GM18858 (cell line): ENCODE measurements around the gene ITGAX.
"Not testable (repeated sequence)": the region's sequence is repeated elsewhere in the genome, so short reads cannot be mapped to it uniquely, and the experiment has no call there.

Experiments
- ATAC-seq: cut with Tn5 transposase; IDR thresholded peaks from one replicate; pipeline ENCODE4 v1.9.1; 2021; ENCODE audit not compliant: unreplicated experiment

The ITGAX gene

DNA sequence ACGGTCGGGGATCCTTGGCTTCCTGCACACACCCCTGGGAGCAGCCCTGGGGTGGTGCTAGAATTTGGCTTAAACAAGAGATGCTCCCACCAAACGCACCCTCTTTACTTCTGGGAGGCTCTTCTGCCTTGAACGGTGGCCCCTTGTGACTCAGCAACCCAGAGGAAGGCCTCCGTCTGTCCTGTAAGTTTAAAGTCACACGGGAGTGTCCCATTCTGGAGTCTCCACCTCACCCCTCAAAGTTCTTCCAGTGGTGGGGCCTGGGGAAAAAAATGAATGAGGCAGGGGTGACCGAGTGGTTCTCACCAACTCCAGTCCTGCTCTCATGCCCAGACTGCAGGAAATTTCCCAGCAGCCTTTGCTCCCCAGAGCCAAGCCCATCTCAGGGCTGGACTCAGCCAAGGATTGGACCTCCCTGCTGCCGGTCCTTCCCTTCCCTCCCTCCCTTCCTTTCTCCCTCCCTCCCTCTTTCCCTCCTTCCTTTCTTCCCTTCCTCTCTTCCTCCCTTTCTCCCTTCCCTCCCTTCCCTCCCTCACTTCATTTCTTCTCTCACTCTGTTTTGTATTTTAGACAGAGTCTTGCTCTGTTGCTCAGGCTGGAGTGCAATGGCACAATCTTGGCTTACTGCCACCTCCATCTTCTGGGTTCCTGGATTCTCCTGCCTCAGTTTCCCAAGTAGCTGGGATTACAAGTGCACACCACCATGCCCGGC is 49.5 kb downstream of the ITGAX start:
- ATAC-seq: no peak

DNA sequence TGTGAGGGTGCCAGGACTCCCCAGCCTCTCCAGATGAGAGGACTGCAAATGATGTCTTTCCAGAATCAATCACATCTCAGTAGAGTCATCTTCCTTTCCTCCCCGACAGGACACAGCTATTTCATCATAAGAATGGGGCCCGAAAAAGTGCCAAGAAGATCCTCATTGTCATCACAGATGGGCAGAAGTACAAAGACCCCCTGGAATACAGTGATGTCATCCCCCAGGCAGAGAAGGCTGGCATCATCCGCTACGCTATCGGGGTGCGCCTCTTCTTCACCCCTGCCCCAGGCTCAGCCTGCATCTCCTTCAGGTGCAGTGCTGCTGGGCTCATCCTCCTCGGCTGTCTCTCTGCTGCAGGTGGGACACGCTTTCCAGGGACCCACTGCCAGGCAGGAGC is 52.4 kb downstream of the ITGAX start:
- ATAC-seq: no peak

- ATAC-seq: no peak
Observed at GRCh38 chr16:31409433-31409832, 54.5 kb downstream of the ITGAX start.

DNA sequence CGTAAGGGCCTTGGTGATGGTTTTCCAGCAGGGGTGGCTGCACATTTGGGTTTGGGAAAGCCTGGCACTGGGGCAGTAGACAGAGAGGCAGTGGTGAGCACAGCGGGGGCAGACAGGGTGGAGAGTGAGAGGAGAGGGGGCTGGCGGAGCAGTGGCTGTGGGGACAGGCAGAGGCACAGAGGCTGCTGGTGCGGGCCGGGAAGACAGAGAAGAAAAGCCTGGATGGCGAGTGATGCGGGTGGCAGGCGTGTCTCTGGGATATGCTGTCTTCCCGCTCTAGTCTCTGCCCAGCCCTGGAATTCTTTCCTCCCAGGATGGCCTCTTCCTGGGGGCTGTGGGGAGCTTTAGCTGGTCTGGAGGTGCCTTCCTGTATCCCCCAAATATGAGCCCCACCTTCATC is 55.1 kb downstream of the ITGAX start:
- no peak for ATAC-seq

DNA sequence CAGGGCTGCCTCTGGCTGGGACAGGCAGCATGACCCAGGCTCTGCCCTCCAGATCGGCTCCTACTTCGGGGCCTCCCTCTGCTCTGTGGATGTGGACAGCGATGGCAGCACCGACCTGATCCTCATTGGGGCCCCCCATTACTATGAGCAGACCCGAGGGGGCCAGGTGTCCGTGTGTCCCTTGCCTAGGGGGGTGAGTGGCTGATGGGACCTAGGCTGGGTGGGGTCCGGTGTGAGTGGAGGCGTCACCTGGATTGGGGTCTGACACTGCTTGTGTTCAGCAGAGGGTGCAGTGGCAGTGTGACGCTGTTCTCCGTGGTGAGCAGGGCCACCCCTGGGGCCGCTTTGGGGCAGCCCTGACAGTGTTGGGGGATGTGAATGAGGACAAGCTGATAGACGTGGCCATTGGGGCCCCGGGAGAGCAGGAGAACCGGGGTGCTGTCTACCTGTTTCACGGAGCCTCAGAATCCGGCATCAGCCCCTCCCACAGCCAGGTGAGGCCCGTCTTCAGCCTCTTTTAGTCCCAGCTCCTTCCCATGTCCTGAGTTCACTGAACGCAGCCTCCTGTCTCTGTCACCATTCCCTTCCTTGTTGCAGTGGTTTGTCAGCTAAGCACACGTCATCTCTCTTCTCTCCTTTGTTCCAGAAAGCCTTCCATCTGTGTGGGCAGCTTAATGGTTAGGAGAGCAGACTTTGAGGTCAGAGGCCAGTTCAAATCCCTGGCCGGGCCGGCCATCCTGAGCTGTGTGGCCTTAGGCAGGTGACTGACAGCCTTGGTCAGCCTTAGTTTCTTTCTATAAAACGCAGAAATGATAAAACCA is 56.3 kb downstream of the ITGAX start:
- no peak for ATAC-seq

- no peak for ATAC-seq
Observed at GRCh38 chr16:31412750-31413149, 57.8 kb downstream of the ITGAX start.

DNA sequence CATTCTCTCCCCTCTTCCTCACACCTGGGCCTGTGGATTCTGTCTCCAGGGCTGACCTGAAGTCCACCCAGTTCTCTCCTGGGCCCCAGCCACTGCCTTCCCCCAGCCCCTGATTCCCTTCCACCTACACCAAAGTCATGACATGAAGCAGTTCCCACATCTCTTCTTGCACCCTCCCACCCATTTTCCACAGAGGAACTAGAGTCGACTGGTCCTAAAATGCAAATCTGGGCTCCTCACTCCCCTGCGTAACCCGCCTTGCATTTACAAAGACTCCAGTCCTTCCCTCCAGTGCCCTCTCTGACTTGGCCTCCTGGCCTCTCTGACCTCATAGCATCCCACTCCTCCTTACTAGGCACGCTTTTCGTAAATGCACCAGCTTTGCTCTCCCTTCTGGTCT is 58.4 kb downstream of the ITGAX start:
- no peak for ATAC-seq

DNA sequence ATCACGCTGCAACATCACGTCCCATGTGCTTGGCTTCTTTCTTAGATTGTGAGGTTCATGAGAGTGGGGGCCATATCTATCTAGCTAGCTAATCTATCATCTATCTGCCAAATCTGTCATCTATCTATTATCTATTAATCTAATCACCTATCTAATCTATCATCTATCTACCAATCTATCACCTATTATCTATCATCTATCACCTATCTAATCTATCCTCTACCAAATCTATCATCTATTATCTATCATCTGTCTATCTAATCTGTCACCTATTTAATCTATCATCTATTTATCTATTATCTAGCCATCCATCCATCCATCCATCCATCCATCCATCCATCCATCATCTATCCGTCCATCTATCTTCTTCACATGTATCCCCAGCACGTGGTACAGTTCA is 59.0 kb downstream of the ITGAX start:
- ATAC-seq: no peak

GRCh38 chr16:31414706-31415105 is 59.7 kb downstream of the ITGAX start:
- ATAC-seq: no peak

GRCh38 chr16:31416371-31416770 is 61.4 kb downstream of the ITGAX start:
- ATAC-seq: no peak

- not testable (repeated sequence) for ATAC-seq
Observed at GRCh38 chr16:31417036-31417435, 62.1 kb downstream of the ITGAX start.

DNA sequence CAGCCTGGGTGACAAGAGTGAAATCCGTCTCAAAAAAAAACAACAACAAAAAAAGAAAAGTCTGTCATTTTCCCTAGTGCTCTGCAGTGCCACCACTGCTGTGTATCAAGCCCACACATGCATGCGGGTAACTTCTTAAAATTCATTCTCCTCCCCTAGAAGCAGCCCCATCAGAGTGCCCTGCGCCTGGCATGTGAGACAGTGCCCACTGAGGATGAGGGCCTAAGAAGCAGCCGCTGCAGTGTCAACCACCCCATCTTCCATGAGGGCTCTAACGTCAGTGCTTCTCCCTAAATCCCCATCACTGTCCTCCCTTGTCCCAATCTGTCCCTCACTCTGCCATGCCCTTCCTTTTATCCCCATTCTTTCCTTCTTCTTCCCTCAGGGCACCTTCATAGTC is 62.9 kb downstream of the ITGAX start:
- ATAC-seq: no peak

DNA sequence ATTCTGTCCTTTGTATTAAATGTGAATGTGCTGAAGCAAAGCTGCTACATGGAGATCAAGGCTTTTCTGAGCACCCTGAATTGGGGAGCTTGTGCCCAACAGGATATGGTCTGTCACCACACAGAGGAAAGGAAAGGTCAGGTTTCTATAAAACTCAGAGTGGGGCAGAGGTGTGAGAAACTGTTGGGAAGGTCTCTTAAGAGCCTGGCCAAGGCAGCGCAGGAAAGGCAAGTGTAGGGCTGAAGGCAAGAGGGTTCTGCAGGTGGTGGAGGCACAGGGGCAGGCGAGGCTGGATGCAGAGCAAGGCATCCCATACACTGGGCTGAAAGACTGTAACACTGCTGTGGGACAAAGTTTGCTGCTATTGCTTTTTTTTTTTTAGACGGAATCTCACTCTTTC is 65.1 kb downstream of the ITGAX start:
- ATAC-seq: no peak

- no peak for ATAC-seq
Observed at GRCh38 chr16:31421587-31421986, 66.6 kb downstream of the ITGAX start.

- no peak for ATAC-seq
Observed at GRCh38 chr16:31423241-31423640, 68.3 kb downstream of the ITGAX start.

GRCh38 chr16:31423801-31424200 is 68.8 kb downstream of the ITGAX start:
- no peak for ATAC-seq

DNA sequence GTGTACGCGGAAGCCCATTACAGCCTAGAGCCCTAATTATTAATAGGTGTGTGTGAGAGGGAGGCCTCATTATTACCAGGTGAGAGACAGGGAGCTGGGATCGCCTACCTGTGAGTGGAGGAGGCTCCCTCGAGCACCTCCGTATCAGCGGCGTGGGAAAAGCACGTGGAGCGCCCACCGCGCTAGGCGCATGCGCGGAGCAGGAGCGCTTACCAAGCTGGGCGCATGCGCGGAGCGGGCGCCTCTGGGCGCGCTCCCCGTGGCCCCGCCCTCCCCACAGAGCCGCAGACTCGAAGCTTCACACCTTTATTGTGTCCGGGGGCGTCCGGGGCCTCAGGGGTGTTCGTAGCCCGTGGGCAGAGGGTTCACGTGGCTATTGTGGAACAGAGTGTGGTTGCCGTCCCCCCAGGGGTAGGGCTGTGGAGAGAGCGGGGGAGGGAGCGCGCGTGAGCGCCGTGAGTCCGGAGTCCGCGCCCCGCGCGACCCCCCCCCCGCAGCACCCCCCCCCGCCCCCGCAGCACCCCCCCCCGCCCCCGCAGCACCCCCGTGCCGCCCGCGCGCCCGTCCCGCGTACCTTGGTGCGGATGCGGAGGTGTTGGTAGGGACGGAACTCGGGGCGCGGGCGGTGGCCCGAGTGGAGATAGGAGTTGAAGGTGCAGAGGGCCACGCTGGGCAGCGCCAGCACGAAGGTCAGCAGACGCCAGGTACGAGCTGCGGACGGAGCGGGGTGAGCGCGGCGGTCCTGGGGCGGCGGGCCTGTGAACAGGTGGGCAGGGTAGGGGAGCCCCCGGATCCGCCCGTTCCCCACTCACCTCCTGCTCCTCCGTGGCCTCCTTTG is 72.7 kb downstream of the ITGAX start:
- ATAC-seq: no peak

DNA sequence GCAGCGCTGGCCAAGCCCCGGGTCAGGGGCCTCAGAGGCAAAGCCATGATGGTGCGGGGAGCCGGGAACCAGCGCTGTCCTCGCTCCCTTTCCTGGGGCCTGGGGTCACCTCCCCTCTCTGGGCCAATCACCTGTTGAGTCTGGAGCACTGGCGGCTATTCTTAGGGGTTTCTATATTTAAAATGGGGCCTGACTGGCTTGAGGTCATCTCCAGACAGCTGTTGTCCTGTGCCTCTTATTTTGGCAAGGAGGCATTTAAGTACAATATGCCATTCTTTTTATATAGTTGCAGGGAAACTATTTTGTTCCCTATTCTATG is 73.3 kb downstream of the ITGAX start, which contains the start of gene COX6A2:
TSS of gene COX6A2 (minus strand) at position 82 of the 319 bp plus-strand sequence. CDS start at position 47, 35 bp downstream.
- ATAC-seq: no peak

- ATAC-seq: no peak
Observed at GRCh38 chr16:31428638-31429247, 73.8 kb downstream of the ITGAX start.

GRCh38 chr16:31429314-31429713 is 74.3 kb downstream of the ITGAX start:
- no peak for ATAC-seq

DNA sequence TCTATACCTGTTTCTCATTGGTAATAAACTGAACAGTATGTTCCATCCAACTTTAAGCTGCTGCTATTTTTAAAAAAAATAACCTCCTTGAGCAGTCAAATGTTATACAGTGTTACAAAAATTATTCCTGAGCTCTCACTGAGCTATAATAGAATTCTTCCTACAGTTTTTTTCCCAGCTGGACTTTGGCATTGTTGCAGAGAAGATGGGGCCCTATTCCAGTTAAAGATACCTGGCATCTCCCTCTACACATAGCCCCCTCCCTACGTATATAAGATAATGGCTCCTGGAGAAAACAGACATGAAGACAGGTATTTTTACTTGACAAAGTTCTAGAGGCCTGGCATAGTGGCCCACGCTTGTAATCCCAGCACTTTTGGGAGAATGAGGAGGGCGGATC is 74.8 kb downstream of the ITGAX start:
- ATAC-seq: no peak
